Measurements from ENCODE around the gene IDH3A. TPM values are rescaled to one million over a fixed set of nuclear protein-coding genes. Genes with fewer than 3 reads are reported as not detected.

IDH3A gene
- total and polyA plus RNA-seq, 7 donors, result 74.9 to 106 (median 85.1) TPM

- intact Hi-C loops (cut with DNase I), result loop anchor here (5.0 kb wide), 1 partner anchor 108 kb away; no protein-coding TSS in a partner anchor
Measured at GRCh38 chr15:78133801-78134200, 15.4 kb upstream of the IDH3A start.

GRCh38 chr15:78139578-78139977, 9.6 kb upstream of the IDH3A start:
- no peaks in the 10 kb centered on the region for H3K36me3 ChIP-seq
- 84 to 90% methylated on average over 5 of the region's 5 CpGs for WGBS, 2 donors
- no peak overlapping the region for H3K4me3 ChIP-seq
- intact Hi-C loops (cut with DNase I), result no loop called here
- no peak for DNase-seq
- no peaks in the 10 kb centered on the region for H3K27me3 ChIP-seq
- no peak overlapping the region for H3K27ac ChIP-seq
- H3K9me3 ChIP-seq, result no peaks in the 10 kb centered on the region
- no peak for TF ChIP-seq EP300 (IDR thresholded peaks at IDR 0.05)
- no peak for TF ChIP-seq CTCF (IDR thresholded peaks at IDR 0.05)
- no peak for TF ChIP-seq POLR2A (IDR thresholded peaks at IDR 0.05)
- TF ChIP-seq POLR2AphosphoS5 (IDR thresholded peaks at IDR 0.05), result no peak
- no peaks in the 10 kb centered on the region for H3K4me1 ChIP-seq

More at GRCh38 chr15:78133801-78134200, 15.4 kb upstream of the IDH3A start:
- no peaks in the 10 kb centered on the region for H3K27me3 ChIP-seq
- TF ChIP-seq POLR2AphosphoS5 (IDR thresholded peaks at IDR 0.05) (no peak), EP300 (IDR thresholded peaks at IDR 0.05) (no peak), CTCF (IDR thresholded peaks at IDR 0.05) (no peak), POLR2A (IDR thresholded peaks at IDR 0.05) (no peak)
- H3K9me3 ChIP-seq, result no peaks in the 10 kb centered on the region
- H3K36me3 ChIP-seq, result no peaks in the 10 kb centered on the region
- no peak overlapping the region for H3K27ac ChIP-seq
- WGBS, 2 donors, result 24 to 72% methylated on average over 2 of the region's 2 CpGs
- peaks cover 0 to 16% (median 13%) of the 10 kb centered on the region in 4 donors for H3K4me1 ChIP-seq
- H3K4me3 ChIP-seq, result no peak overlapping the region
- no peak for DNase-seq

- no peaks in the 10 kb centered on the region for H3K36me3 ChIP-seq
- no peak overlapping the region for H3K27ac ChIP-seq
- H3K4me1 ChIP-seq, result no peaks in the 10 kb centered on the region
- H3K9me3 ChIP-seq, result no peaks in the 10 kb centered on the region
- intact Hi-C loops (cut with DNase I), result no loop called here
- H3K4me3 ChIP-seq, result no peak overlapping the region
- H3K27me3 ChIP-seq, result no peaks in the 10 kb centered on the region
- TF ChIP-seq POLR2A (IDR thresholded peaks at IDR 0.05), result no peak
- DNase-seq, result no peak
Measured at GRCh38 chr15:78140292-78140691, 8.9 kb upstream of the IDH3A start.

- Histone ChIP-seq H3K4me3 (no peak overlapping the region), H3K4me1 (no peaks in the 10 kb centered on the region), H3K36me3 (no peaks in the 10 kb centered on the region), H3K27me3 (no peaks in the 10 kb centered on the region), H3K9me3 (no peaks in the 10 kb centered on the region), H3K27ac (no peak overlapping the region)
- intact Hi-C loops (cut with DNase I), result no loop called here
- TF ChIP-seq EP300 (IDR thresholded peaks at IDR 0.05), result no peak
- TF ChIP-seq POLR2A (IDR thresholded peaks at IDR 0.05), result no peak
- TF ChIP-seq CTCF (IDR thresholded peaks at IDR 0.05), result no peak
- no peak for TF ChIP-seq POLR2AphosphoS5 (IDR thresholded peaks at IDR 0.05)
- WGBS, 2 donors, result 93 to 94% methylated on average over 3 of the region's 3 CpGs
- DNase-seq, result no peak
Measured at GRCh38 chr15:78142332-78142731, 6.8 kb upstream of the IDH3A start.

- Histone ChIP-seq H3K27me3 (no peaks in the 10 kb centered on the region), H3K4me3 (no peak overlapping the region), H3K27ac (no peak overlapping the region), H3K4me1 (peaks cover 0 to 28% (median 19%) of the 10 kb centered on the region in 4 donors), H3K9me3 (no peaks in the 10 kb centered on the region), H3K36me3 (no peaks in the 10 kb centered on the region)
- DNase-seq, result no peak
- WGBS, 2 donors, result 90 to 94% methylated on average over 4 of the region's 4 CpGs
- no peak for TF ChIP-seq EP300 (IDR thresholded peaks at IDR 0.05)
- no peak for TF ChIP-seq POLR2A (IDR thresholded peaks at IDR 0.05)
- TF ChIP-seq POLR2AphosphoS5 (IDR thresholded peaks at IDR 0.05), result no peak
- no peak for TF ChIP-seq CTCF (IDR thresholded peaks at IDR 0.05)
- intact Hi-C loops (cut with DNase I), result no loop called here
Measured at GRCh38 chr15:78146425-78147154, 2.6 kb upstream of the IDH3A start.

Measured in sigmoid colon (tissue), 7 donors.